CD4-positive, alpha-beta memory T cell (primary cell): ENCODE measurements around the gene ZMIZ1. TPM values are rescaled to one million over a fixed set of nuclear protein-coding genes. Genes with fewer than 3 reads are reported as not detected.
A peak's percentile ranks its signal among the peaks of the same experiment; 100 is the strongest.

ENCODE experiments used
- CTCF ChIA-PET: fragments of 350-600 bp; sonication (Branson Sonifier 250); formaldehyde crosslinking; loops from one replicate; lab custom pipeline; 2021; ENCODE audit warnings: inconsistent platforms; ENCODE audit not compliant: partially characterized antibody; lab: Charles Lee
- POLR2A ChIA-PET: fragments of 350-600 bp; sonication (Branson Sonifier 250); formaldehyde crosslinking; loops from one replicate; lab custom pipeline; 2021; ENCODE audit not compliant: partially characterized antibody; lab: Charles Lee
- DNase-seq, 5 donors: peaks; one replicate each; pipeline versions ENCODE4 v3.0.0 to v3.0.0-alpha.2; 2020 to 2022; ENCODE audit warnings: mixed read lengths in 1 of 5
- H3K27ac ChIP-seq: one replicate; pipeline ENCODE4 v1.7.0; 2013; ENCODE audit warnings: low read depth, low read length
- H3K27me3 ChIP-seq: 2 replicates; pipeline ENCODE4 v1.7.0; 2013; ENCODE audit warnings: mild to moderate bottlenecking, low read length, moderate library complexity; ENCODE audit not compliant: insufficient read depth
- H3K36me3 ChIP-seq: 2 replicates; pipeline ENCODE4 v1.7.0; 2013; ENCODE audit warnings: mild to moderate bottlenecking, low read length, moderate library complexity; ENCODE audit not compliant: insufficient read depth
- H3K4me1 ChIP-seq: 2 replicates; pipeline ENCODE4 v1.7.0; 2013; ENCODE audit warnings: mild to moderate bottlenecking, low read length, moderate library complexity; ENCODE audit not compliant: insufficient read depth
- H3K4me3 ChIP-seq, 2 donors: one replicate each; pipeline ENCODE4 v1.7.0; 2013; ENCODE audit warnings: low read length in 2 of 2, mild to moderate bottlenecking in 1 of 2
- H3K9me3 ChIP-seq, 2 donors: one replicate each; pipeline ENCODE4 v1.7.0; 2013; ENCODE audit warnings: low read length in 2 of 2, control low read depth in 1 of 2; ENCODE audit not compliant: control insufficient read depth in 1 of 2
- H3K27ac Mint-ChIP-seq, 7 donors: one replicate each; pipeline ENCODE4 v1.8.0; 2020 to 2021; ENCODE audit warnings: mixed read lengths in 7 of 7, mild to moderate bottlenecking in 6 of 7, inconsistent platforms in 3 of 7, moderate library complexity in 3 of 7
- H3K27me3 Mint-ChIP-seq, 2 donors: one replicate each; pipeline ENCODE4 v1.8.0; 2020 to 2021; ENCODE audit warnings: mixed read lengths in 2 of 2
- H3K36me3 Mint-ChIP-seq, 2 donors: one replicate each; pipeline ENCODE4 v1.8.0; 2020 to 2021; ENCODE audit warnings: mixed read lengths in 2 of 2, inconsistent platforms in 1 of 2, mild to moderate bottlenecking in 1 of 2
- H3K4me1 Mint-ChIP-seq, 4 donors: one replicate each; pipeline ENCODE4 v1.8.0; 2020 to 2021; ENCODE audit warnings: mixed read lengths in 4 of 4, mild to moderate bottlenecking in 1 of 4
- H3K4me3 Mint-ChIP-seq, 8 donors: one replicate each; pipeline ENCODE4 v1.8.0; 2020 to 2021; ENCODE audit warnings: mixed read lengths in 8 of 8, mild to moderate bottlenecking in 7 of 8, moderate library complexity in 6 of 8, inconsistent platforms in 3 of 8
- H3K9me3 Mint-ChIP-seq, 8 donors: one replicate each; pipeline ENCODE4 v1.8.0; 2020 to 2021; ENCODE audit warnings: mixed read lengths in 8 of 8, mild to moderate bottlenecking in 5 of 8, inconsistent platforms in 3 of 8, moderate library complexity in 1 of 8
- intact Hi-C: fragments of 100-400 bp; cut with micrococcal nuclease; formaldehyde crosslinking; loops from one replicate; pipeline ENCODE4 v1.15.1; 2023
- polyA plus RNA-seq, 2 donors: library from polyadenylated mRNA; unstranded; fragments of 300-500 nt; fragmentation: Illumina TruSeq; gene quantifications; one replicate each; pipeline ENCODE4 v1.2.3, GENCODE V29; 2021
- total RNA-seq, 2 experiments: library from RNA; stranded (reverse); gene quantifications; one replicate each; pipeline ENCODE4 v1.2.3, GENCODE V29; 2021

Gene ZMIZ1
- total and polyA plus RNA-seq, 4 experiments from 2014 or later: 0.58 to 25.4 (median 14.0) TPM

GRCh38 chr10:79066411-79067240 lies 2.1 kb upstream of the ZMIZ1 start:
- ChIA-PET CTCF (interaction anchor here (0.7 to 2.8 kb wide), 9 partner anchors 8 to 131 kb away, joined by 3 to 10 read pairs (median 4); no protein-coding TSS in a partner anchor), POLR2A (interaction anchor here (1.1 to 8.6 kb wide), 7 partner anchors 17 to 105 kb away, joined by 3 to 140 read pairs (median 7); no protein-coding TSS in a partner anchor)
- Histone ChIP-seq H3K9me3 (no peaks in the 10 kb centered on the region), H3K36me3 (no peaks in the 10 kb centered on the region), H3K4me1 (peaks cover 52% of the 10 kb centered on the region), H3K27ac (peak overlapping the region; percentile 76), H3K27me3 (no peaks in the 10 kb centered on the region), H3K4me3 (peak overlapping the region; percentile 65 to 81)
- intact Hi-C loops: loop anchor here (1.0 to 10.0 kb wide), 6 partner anchors 18 to 1019 kb away; no protein-coding TSS in a partner anchor
- Mint-ChIP-seq H3K27ac (peak overlapping the region; percentile 80 to 89 (median 86)), H3K36me3 (peaks cover 0 to 6% of the 10 kb centered on the region in 2 donors), H3K9me3 (peaks cover 0 to 2% (median 0%) of the 10 kb centered on the region in 8 donors), H3K4me3 (peak overlapping the region; percentile 77 to 91 (median 82)), H3K27me3 (no peaks in the 10 kb centered on the region), H3K4me1 (peaks cover 30 to 64% (median 44%) of the 10 kb centered on the region in 4 donors)
- peak in 2 of 5 donors; percentile 11 to 21 for DNase-seq

- peaks cover 34 to 71% (median 50%) of the 10 kb centered on the region in 4 donors for H3K4me1 Mint-ChIP-seq
- intact Hi-C loops: loop anchor here (1.0 to 10.0 kb wide), 12 partner anchors 19 to 1034 kb away; partner anchors contain the start of genes RPS24 and ZCCHC24
- peak overlapping the region; percentile 81 to 85 for H3K4me3 ChIP-seq
Observed at GRCh38 chr10:79067241-79068202, 1.2 kb upstream of the ZMIZ1 start.

DNA sequence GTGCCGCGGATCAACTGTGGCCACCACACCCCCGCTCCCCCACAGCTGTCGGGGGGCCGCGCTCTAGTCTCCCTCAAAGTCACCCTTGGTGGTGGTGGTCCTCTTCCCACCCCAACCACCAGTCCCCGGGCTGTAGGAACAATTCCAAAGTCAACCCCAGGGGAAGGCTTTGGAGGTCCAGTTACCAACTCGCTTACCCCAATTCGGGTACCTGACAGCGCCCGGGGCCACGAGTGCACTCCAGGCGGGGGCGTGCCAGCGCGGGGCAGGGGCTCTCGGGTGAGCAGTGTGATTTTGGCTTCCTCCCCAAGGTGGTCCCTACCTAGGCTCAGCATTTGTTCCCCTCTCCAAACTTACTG lies 584 bp upstream of the ZMIZ1 start:
- Mint-ChIP-seq H3K27ac (peak overlapping the region in 6 of 7 donors; percentile 19 to 91 (median 78)), H3K27me3 (no peaks in the 10 kb centered on the region), H3K36me3 (peaks cover 0 to 6% of the 10 kb centered on the region in 2 donors), H3K9me3 (peaks cover 0 to 2% (median 0%) of the 10 kb centered on the region in 8 donors), H3K4me1 (peaks cover 29 to 71% (median 47%) of the 10 kb centered on the region in 4 donors), H3K4me3 (peak overlapping the region; percentile 88 to 99 (median 93))
- Histone ChIP-seq H3K9me3 (no peaks in the 10 kb centered on the region), H3K36me3 (no peaks in the 10 kb centered on the region), H3K4me1 (peaks cover 56% of the 10 kb centered on the region), H3K4me3 (peak overlapping the region; percentile 61 to 85), H3K27me3 (no peaks in the 10 kb centered on the region), H3K27ac (peak overlapping the region; percentile 76)
- intact Hi-C loops: loop anchor here (1.0 to 10.0 kb wide), 9 partner anchors 79 to 1035 kb away; partner anchors contain the start of genes RPS24 and ZCCHC24
- peak in 3 of 5 donors; percentile 31 to 52 (median 52) for DNase-seq
- ChIA-PET CTCF (interaction anchor here (0.8 to 2.8 kb wide), 4 partner anchors 9 to 221 kb away, joined by 3 to 10 read pairs (median 6); no protein-coding TSS in a partner anchor), POLR2A (interaction anchor here (1.0 to 8.6 kb wide), 11 partner anchors 18 to 1120 kb away, joined by 3 to 140 read pairs (median 5); partner anchors contain the start of gene RPS24)

More at GRCh38 chr10:79067241-79068202, 1.2 kb upstream of the ZMIZ1 start:
- Histone ChIP-seq H3K9me3 (no peaks in the 10 kb centered on the region), H3K27me3 (no peaks in the 10 kb centered on the region), H3K36me3 (no peaks in the 10 kb centered on the region), H3K4me1 (peaks cover 60% of the 10 kb centered on the region), H3K27ac (peak overlapping the region; percentile 76)
- Mint-ChIP-seq H3K27ac (peak overlapping the region; percentile 83 to 96 (median 95)), H3K4me3 (peak overlapping the region; percentile 88 to 99 (median 94)), H3K9me3 (peaks cover 0 to 2% (median 0%) of the 10 kb centered on the region in 8 donors), H3K36me3 (peaks cover 0 to 6% of the 10 kb centered on the region in 2 donors), H3K27me3 (no peaks in the 10 kb centered on the region)
- CTCF ChIA-PET: interaction anchor here (0.7 to 2.8 kb wide), 8 partner anchors 9 to 220 kb away, joined by 3 to 10 read pairs (median 4); no protein-coding TSS in a partner anchor
- DNase-seq: peak; percentile 84 to 90 (median 88)
- POLR2A ChIA-PET: interaction anchor here (1.0 to 8.6 kb wide), 11 partner anchors 18 to 1120 kb away, joined by 3 to 140 read pairs (median 5); partner anchors contain the start of gene RPS24

DNA sequence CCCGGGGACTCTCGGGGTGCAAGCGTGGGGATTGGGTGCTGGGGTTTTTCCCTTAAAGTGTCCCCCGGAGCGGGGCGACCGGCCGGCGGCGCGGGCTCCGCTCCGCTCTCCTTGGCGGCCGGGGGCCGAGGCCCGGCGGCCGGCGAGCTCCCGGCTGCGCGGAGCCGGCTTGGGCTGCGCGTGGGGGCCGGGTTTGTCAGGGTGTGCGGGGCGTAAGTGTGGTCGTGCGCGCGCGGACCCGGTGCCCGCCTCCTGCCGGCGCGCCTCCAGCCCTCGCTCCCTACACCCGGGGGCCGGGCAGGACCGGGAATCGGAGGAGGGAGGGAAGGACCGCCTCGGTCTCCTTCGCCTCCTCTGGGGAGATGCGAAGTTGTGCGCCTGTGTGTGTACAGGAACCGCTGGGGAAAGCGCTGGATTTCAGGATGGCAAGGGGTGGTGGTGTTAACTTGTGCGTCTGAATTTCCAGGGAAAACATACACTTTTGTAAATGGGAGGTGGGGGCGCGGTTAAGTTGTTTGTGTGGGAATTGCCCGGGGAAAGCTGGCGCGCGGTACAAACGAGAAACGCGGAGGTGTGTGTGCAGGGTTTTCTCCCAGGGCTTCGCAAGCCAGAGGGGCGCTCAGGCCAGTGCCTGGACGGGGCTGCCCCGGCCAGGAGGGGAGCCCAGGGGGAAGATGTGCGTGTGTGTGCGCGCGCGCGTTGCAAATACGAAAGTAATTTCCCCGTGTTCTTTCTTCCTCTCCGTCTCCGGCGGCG lies 737 bp downstream of the ZMIZ1 start:
- no peaks in the 10 kb centered on the region for H3K27me3 Mint-ChIP-seq
- H3K27ac Mint-ChIP-seq: peak overlapping the region; percentile 90 to 97 (median 95)
- Histone ChIP-seq H3K27me3 (no peaks in the 10 kb centered on the region), H3K4me1 (peaks cover 43% of the 10 kb centered on the region), H3K4me3 (peak overlapping the region; percentile 50 to 85), H3K9me3 (no peaks in the 10 kb centered on the region), H3K27ac (peak overlapping the region; percentile 76), H3K36me3 (no peaks in the 10 kb centered on the region)
- POLR2A ChIA-PET: interaction anchor here (0.7 to 8.6 kb wide), 8 partner anchors 20 to 1118 kb away, joined by 3 to 140 read pairs (median 4); no protein-coding TSS in a partner anchor
- DNase-seq: peak; percentile 47 to 68 (median 53)
- H3K4me3 Mint-ChIP-seq: peak overlapping the region; percentile 92 to 98 (median 96)
- peaks cover 21 to 71% (median 42%) of the 10 kb centered on the region in 4 donors for H3K4me1 Mint-ChIP-seq
- peaks cover 0 to 2% (median 0%) of the 10 kb centered on the region in 8 donors for H3K9me3 Mint-ChIP-seq
- CTCF ChIA-PET: interaction anchor here (0.5 to 2.8 kb wide), 5 partner anchors 10 to 289 kb away, joined by 3 to 10 read pairs (median 4); no protein-coding TSS in a partner anchor
- peaks cover 0 to 6% of the 10 kb centered on the region in 2 donors for H3K36me3 Mint-ChIP-seq
- intact Hi-C loops: loop anchor here (2.0 to 10.0 kb wide), 5 partner anchors 78 to 1022 kb away; no protein-coding TSS in a partner anchor

DNA sequence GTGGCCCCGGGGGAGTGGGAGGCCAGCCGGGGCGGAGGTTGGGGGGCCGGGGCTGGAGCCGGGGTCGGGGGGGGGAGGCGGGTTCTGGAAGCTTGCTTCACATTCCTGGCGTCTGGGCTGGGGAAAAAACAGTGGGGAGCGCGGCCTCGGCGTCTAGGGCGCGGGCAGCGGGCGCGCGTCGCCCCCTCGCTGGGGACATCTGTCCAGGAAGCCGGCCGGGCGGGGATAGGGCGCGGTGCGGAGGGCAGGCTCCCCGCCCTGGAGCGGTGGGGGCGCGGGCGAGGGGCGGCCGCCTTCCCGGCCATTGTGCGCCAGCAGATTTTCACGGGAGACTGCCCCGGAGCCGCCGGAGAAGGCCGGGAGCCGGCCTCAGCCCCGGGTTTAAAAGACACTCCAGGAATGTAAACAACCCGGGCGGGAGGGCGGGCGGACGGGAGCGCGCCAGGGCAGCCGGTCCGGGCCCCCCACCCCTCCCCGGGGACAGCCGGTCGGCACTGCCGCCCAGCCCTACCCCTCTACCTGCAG lies 1.4 kb downstream of the ZMIZ1 start:
- intact Hi-C loops: no loop called here
- H3K4me3 Mint-ChIP-seq: peak overlapping the region; percentile 92 to 98 (median 96)
- no peaks in the 10 kb centered on the region for H3K36me3 ChIP-seq
- H3K36me3 Mint-ChIP-seq: peaks cover 0 to 6% of the 10 kb centered on the region in 2 donors
- H3K27ac ChIP-seq: peak overlapping the region; percentile 76
- H3K27me3 ChIP-seq: no peaks in the 10 kb centered on the region
- H3K4me3 ChIP-seq: peak overlapping the region in 1 of 2 donors; percentile 85
- CTCF ChIA-PET: interaction anchor here (0.5 kb wide), 1 partner anchor 288 kb away, joined by 3 read pairs; no protein-coding TSS in a partner anchor
- no peaks in the 10 kb centered on the region for H3K27me3 Mint-ChIP-seq
- POLR2A ChIA-PET: interaction anchor here (0.7 to 8.6 kb wide), 4 partner anchors 20 to 767 kb away, joined by 3 to 140 read pairs (median 38); no protein-coding TSS in a partner anchor
- H3K9me3 Mint-ChIP-seq: peaks cover 0 to 2% (median 0%) of the 10 kb centered on the region in 8 donors
- H3K27ac Mint-ChIP-seq: peak overlapping the region in 6 of 7 donors; percentile 59 to 95 (median 90)
- no peak for DNase-seq
- H3K9me3 ChIP-seq: no peaks in the 10 kb centered on the region
- peaks cover 18 to 71% (median 39%) of the 10 kb centered on the region in 4 donors for H3K4me1 Mint-ChIP-seq
- peaks cover 40% of the 10 kb centered on the region for H3K4me1 ChIP-seq
